T-helper 2 cell (primary cell): ENCODE measurements around the gene TGFA.
A peak's percentile ranks its signal among the peaks of the same experiment; 100 is the strongest.

Experiments used
- DNase-seq, 5 experiments: peaks; one replicate each; pipeline versions ENCODE4 v3.0.0 to v3.0.0-alpha.2; 2012 to 2022

TGFA gene

GRCh38 chr2:70523996-70524965, 29.3 kb downstream of the TGFA start:
- peak in 1 of 5 experiments; percentile 69 for DNase-seq

- no peak for DNase-seq
Observed at GRCh38 chr2:70523672-70523995, 30.0 kb downstream of the TGFA start.

GRCh38 chr2:70522627-70523026, 31.0 kb downstream of the TGFA start:
- no peak for DNase-seq

GRCh38 chr2:70520825-70521224, 32.8 kb downstream of the TGFA start:
- DNase-seq: no peak

- no peak for DNase-seq
Observed at GRCh38 chr2:70519453-70519852, 34.2 kb downstream of the TGFA start.

- no peak for DNase-seq
Observed at GRCh38 chr2:70518557-70518956, 35.1 kb downstream of the TGFA start.

GRCh38 chr2:70517804-70518203, 35.8 kb downstream of the TGFA start:
- no peak for DNase-seq

GRCh38 chr2:70516596-70516995, 37.0 kb downstream of the TGFA start:
- no peak for DNase-seq

- DNase-seq: no peak
Observed at GRCh38 chr2:70515938-70516337, 37.7 kb downstream of the TGFA start.

- DNase-seq: no peak
Observed at GRCh38 chr2:70514612-70515055, 39.0 kb downstream of the TGFA start.

GRCh38 chr2:70513738-70514137, 39.9 kb downstream of the TGFA start:
- no peak for DNase-seq

GRCh38 chr2:70511971-70512729, 41.5 kb downstream of the TGFA start:
- no peak for DNase-seq

GRCh38 chr2:70510313-70510712, 43.3 kb downstream of the TGFA start:
- no peak for DNase-seq

GRCh38 chr2:70509565-70509964, 44.1 kb downstream of the TGFA start:
- DNase-seq: no peak

- no peak for DNase-seq
Observed at GRCh38 chr2:70508711-70509462, 44.7 kb downstream of the TGFA start.

- no peak for DNase-seq
Observed at GRCh38 chr2:70505613-70506391, 47.8 kb downstream of the TGFA start.

GRCh38 chr2:70504750-70505149, 48.9 kb downstream of the TGFA start:
- no peak for DNase-seq

- no peak for DNase-seq
Observed at GRCh38 chr2:70503896-70504295, 49.7 kb downstream of the TGFA start.

GRCh38 chr2:70501728-70502127, 51.9 kb downstream of the TGFA start:
- no peak for DNase-seq

GRCh38 chr2:70501215-70501614, 52.4 kb downstream of the TGFA start:
- no peak for DNase-seq

GRCh38 chr2:70499253-70499652, 54.4 kb downstream of the TGFA start:
- DNase-seq: no peak

GRCh38 chr2:70498528-70498927, 55.1 kb downstream of the TGFA start:
- DNase-seq: no peak
